Colonic mucosa (tissue), 4 donors: ENCODE data around the gene KIAA0825. TPM values are rescaled to one million over a fixed set of nuclear protein-coding genes. Genes with fewer than 3 reads are reported as not detected.
"Not testable (repeated sequence)": the region's sequence is repeated elsewhere in the genome, so short reads cannot be mapped to it uniquely, and the experiment has no call there.

Experiments used
- DNase-seq: peaks from one replicate; pipeline ENCODE4 v3.0.0-alpha.2; 2020
- H3K27ac ChIP-seq: fragments of 200-600 bp; one replicate; pipeline ENCODE4 v1.8.0; 2021
- H3K27me3 ChIP-seq: fragments of 200-600 bp; one replicate; pipeline ENCODE4 v1.8.0; 2021
- H3K36me3 ChIP-seq: fragments of 200-600 bp; one replicate; pipeline ENCODE4 v1.8.0; 2021
- H3K4me1 ChIP-seq: fragments of 200-600 bp; one replicate; pipeline ENCODE4 v1.8.0; 2021; ENCODE audit warnings: mild to moderate bottlenecking
- H3K4me3 ChIP-seq: fragments of 200-600 bp; one replicate; pipeline ENCODE4 v1.8.0; 2021
- H3K9ac ChIP-seq, 2 donors: one replicate each; pipeline ENCODE4 v1.7.0; 2013; ENCODE audit warnings: control low read depth in 2 of 2, low read depth in 2 of 2, low read length in 2 of 2
- H3K9me3 ChIP-seq: fragments of 200-600 bp; one replicate; pipeline ENCODE4 v1.8.0; 2021
- CTCF ChIP-seq: fragments of 200-600 bp; IDR thresholded peaks from one replicate; pipeline ENCODE4 v1.8.0; 2022; ENCODE audit warnings: antibody characterized with exemption, mild to moderate bottlenecking
- intact Hi-C: fragments of 100-400 bp; cut with DNase I; formaldehyde crosslinking; loops from one replicate; pipeline ENCODE4 v1.14.1; 2022
- total RNA-seq, 2 donors: library from RNA; stranded (reverse); fragmentation: NEBNext Ultra II Directional in 1 of 2; extraction: Animal tissue kit (Norgen Biotek cat#: 25700) in 1 of 2; gene quantifications; one replicate each; pipeline ENCODE4 v1.2.1, GENCODE V29; 2021
- donor health status: healthy.
- donor health status: DM: no; HTN: no; CAD: no.
- donor health status: DM: no; HTN: no; CAD: no.

The KIAA0825 gene
- total RNA-seq, 2 donors from 2014 or later: 1.1 to 1.5 TPM

GRCh38 chr5:94575196-94575595 lies 43.2 kb downstream of the KIAA0825 start:
- Histone ChIP-seq H3K9ac (no peak overlapping the region), H3K36me3 (no peaks in the 10 kb centered on the region), H3K4me3 (no peak overlapping the region), H3K27ac (no peak overlapping the region), H3K4me1 (no peaks in the 10 kb centered on the region), H3K27me3 (no peaks in the 10 kb centered on the region), H3K9me3 (no peaks in the 10 kb centered on the region)
- no peak for DNase-seq
- intact Hi-C loops: no loop called here
- TF ChIP-seq CTCF: no peak

- H3K4me1 ChIP-seq, H3K9me3 ChIP-seq, intact Hi-C loops, H3K27me3 ChIP-seq, H3K4me3 ChIP-seq, DNase-seq, H3K27ac ChIP-seq, H3K9ac ChIP-seq, H3K36me3 ChIP-seq: not testable (repeated sequence)
These were observed 45.1 kb downstream of the KIAA0825 start for GRCh38 chr5:94573349-94573748.

- Histone ChIP-seq H3K9me3 (no peaks in the 10 kb centered on the region), H3K4me3 (no peak overlapping the region), H3K27me3 (no peaks in the 10 kb centered on the region), H3K36me3 (no peaks in the 10 kb centered on the region), H3K9ac (no peak overlapping the region), H3K27ac (no peak overlapping the region), H3K4me1 (no peaks in the 10 kb centered on the region)
- TF ChIP-seq CTCF: no peak
- DNase-seq: no peak
- intact Hi-C loops: no loop called here
These were observed 47.0 kb downstream of the KIAA0825 start for GRCh38 chr5:94571415-94571814.

GRCh38 chr5:94564812-94565211 lies 53.6 kb downstream of the KIAA0825 start:
- Histone ChIP-seq H3K4me1 (no peaks in the 10 kb centered on the region), H3K27ac (no peak overlapping the region), H3K27me3 (no peaks in the 10 kb centered on the region), H3K9ac (no peak overlapping the region), H3K9me3 (no peaks in the 10 kb centered on the region), H3K36me3 (no peaks in the 10 kb centered on the region), H3K4me3 (no peak overlapping the region)
- no peak for DNase-seq
- no peak for TF ChIP-seq CTCF
- intact Hi-C loops: no loop called here

GRCh38 chr5:94562327-94562971 lies 56.0 kb downstream of the KIAA0825 start:
- TF ChIP-seq CTCF: no peak
- H3K27ac ChIP-seq: no peak overlapping the region
- no peak for DNase-seq
- no peaks in the 10 kb centered on the region for H3K36me3 ChIP-seq
- no peak overlapping the region for H3K9ac ChIP-seq
- no peaks in the 10 kb centered on the region for H3K9me3 ChIP-seq
- H3K4me3 ChIP-seq: no peak overlapping the region
- no peaks in the 10 kb centered on the region for H3K27me3 ChIP-seq
- intact Hi-C loops: no loop called here
- H3K4me1 ChIP-seq: no peaks in the 10 kb centered on the region

- no peaks in the 10 kb centered on the region for H3K27me3 ChIP-seq
- intact Hi-C loops: no loop called here
- H3K9ac ChIP-seq: no peak overlapping the region
- H3K9me3 ChIP-seq: no peaks in the 10 kb centered on the region
- no peak for TF ChIP-seq CTCF
- H3K4me1 ChIP-seq: no peaks in the 10 kb centered on the region
- H3K4me3 ChIP-seq: no peak overlapping the region
- no peak overlapping the region for H3K27ac ChIP-seq
- no peaks in the 10 kb centered on the region for H3K36me3 ChIP-seq
- DNase-seq: no peak
These were observed 60.4 kb downstream of the KIAA0825 start for GRCh38 chr5:94558028-94558427.
